GM19351 (cell line): ENCODE data around the gene CRY2.
"Not testable (repeated sequence)": the region's sequence is repeated elsewhere in the genome, so short reads cannot be mapped to it uniquely, and the experiment has no call there.

Experiments used
- ATAC-seq: cut with Tn5 transposase; IDR thresholded peaks from one replicate; pipeline ENCODE4 v1.9.1; 2021; ENCODE audit warnings: mild to moderate bottlenecking, moderate library complexity; ENCODE audit not compliant: unreplicated experiment

Gene CRY2

DNA sequence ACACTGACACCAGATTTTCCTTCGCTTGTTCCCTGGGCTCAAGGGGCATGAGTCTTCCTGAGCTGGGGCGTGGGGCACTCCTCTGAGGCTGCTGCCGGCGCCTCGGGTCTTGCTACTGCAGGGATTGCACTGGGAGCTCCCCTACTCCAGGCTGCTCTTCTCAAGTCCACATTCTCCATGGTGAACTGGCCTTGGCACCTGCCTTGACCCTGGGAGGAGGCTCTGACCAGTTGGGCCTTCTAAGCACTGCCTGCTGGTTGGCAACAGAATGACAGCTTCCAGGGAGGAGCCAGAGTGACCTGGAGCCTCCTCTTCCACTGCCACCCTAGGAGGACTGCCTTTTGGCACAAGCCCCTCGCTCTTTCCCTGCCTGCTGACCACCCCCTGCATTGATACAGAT, 50.3 kb downstream of the CRY2 start:
- ATAC-seq, result no peak

- ATAC-seq, result no peak
These were observed 51.8 kb downstream of the CRY2 start for GRCh38 chr11:45899086-45899447.

DNA sequence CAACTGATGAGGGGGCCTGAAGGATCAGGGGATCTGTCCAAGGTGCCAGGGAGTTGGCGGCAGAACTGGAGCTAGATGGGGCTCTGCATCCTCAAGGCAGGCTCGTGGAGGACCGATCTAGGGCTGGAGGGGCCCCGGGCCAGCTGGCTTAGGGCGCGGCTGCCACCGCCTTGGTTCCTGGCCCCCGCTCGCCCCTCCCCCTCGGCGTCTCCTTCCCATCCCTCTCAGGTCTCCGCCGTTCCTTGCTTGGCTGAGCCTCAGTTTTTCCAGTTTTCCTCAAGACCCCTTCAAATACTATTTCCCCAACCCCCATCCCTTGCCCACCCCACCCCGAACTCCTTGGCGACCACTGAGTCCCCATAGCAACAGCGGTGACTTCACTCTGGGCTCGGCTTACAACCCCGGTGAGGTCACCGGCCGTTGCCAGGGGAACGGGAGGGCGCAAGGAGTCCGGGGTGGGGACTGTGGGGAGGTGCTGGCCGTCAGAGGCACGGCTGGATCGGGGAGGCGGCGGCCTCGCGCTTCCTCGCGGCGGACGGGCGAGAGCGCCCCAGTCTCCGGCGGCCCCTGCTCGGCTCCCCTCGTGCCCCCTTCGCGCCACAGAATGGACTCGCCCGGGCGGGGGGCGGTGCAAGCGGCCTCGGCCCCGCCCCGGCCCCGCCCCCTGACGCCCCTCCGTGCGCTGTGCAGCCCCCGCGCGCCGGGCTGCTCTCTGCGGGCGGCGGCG, 52.3 kb downstream of the CRY2 start:
- ATAC-seq, result peak; percentile 77

- not testable (repeated sequence) for ATAC-seq
These were observed 53.0 kb downstream of the CRY2 start for GRCh38 chr11:45900175-45900800.

DNA sequence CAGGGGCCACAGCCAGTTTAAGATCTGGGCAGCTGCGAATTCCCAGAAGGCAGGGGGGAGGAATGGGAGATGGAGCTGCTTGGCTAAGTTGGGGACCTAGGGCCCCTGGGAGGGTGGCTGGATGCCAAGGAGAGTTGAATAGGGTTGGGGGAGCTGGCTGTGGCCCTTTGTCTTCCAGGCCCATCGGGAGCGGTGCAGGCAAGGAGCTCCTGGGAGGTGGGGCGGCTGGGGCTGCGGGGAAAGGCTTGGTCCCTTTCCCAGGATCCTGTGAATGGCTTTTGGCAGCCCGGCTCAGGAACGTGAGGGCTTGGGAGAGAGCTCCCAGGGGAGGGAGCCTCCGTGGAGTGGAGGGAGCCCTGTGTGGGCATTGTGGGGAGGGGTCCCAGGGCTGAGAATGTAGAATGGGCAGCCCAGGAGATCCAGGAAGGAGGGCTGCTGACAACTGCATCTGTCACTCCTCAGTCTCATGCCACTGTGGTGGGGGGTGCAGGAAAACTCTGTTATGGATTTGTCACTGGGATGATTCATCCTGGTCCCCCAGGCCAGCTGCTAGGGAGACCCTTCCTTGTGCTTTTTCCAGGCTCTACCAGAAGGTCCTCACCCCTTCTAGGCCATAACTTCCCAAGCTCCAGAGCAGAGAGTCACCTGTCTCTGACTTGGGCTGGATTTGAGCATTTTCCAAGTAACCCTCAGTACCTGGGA, 53.8 kb downstream of the CRY2 start:
- ATAC-seq, result no peak

DNA sequence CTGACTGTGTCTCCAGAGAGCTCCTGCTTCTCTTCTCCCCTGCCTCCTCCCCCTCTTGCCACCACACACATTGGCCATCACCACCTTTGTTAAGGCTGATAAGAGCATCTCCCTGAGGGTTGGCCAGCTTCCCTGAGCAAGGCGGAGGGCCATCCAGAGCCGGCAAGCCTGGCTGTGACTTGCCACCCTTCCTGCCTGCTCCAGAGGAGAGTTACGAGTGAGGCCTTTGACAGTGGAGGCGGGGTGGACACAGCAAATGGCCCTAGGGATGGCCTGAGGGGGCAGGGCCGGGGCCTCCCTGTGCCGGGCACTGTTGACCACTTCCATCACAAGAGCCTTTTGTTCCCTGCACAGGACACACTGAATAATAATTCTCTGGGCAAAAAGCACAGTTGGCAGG, 54.4 kb downstream of the CRY2 start:
- no peak for ATAC-seq

- no peak for ATAC-seq
These were observed 55.4 kb downstream of the CRY2 start for GRCh38 chr11:45902452-45903380.

DNA sequence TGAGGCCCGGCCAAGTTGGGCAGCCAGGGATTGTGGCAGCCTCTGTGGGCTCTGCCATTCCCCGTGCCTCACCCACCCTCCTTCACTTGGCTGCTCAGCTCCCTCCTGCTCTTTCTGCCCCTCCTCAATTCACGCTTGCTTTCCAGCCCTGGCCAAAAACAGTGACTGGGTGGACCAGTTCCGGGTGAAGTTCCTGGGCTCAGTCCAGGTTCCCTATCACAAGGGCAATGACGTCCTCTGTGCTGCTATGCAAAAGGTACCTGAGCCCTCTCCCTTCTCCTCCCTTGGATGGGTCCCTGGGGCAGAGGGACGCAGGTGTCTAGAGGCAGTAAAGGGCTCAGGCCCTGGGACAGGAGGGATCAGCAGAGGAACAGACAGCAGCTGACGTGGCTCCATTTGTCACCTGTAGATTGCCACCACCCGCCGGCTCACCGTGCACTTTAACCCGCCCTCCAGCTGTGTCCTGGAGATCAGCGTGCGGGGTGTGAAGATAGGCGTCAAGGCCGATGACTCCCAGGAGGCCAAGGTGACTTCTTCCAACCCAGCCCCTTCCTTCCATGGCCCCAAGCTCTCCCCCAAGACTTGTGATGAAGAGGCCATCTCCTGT, 57.1 kb downstream of the CRY2 start:
- ATAC-seq, result no peak

DNA sequence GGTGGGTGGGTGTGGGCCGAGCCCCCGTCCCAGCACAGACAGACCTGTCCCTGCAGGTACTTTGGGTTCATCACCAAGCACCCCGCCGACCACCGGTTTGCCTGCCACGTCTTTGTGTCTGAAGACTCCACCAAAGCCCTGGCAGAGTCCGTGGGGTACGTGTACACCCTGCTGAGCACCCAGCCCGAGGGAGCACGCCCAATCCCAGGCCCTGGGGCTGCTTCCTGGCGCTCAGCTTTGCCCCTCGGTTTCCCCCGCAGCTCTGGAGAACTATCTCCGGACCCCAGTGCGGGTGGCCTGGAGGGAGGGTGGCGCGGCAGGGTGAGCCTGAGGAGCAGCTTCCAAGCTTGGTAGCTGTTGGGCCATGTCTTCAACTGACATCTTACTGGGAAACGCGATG, 57.8 kb downstream of the CRY2 start:
- no peak for ATAC-seq

DNA sequence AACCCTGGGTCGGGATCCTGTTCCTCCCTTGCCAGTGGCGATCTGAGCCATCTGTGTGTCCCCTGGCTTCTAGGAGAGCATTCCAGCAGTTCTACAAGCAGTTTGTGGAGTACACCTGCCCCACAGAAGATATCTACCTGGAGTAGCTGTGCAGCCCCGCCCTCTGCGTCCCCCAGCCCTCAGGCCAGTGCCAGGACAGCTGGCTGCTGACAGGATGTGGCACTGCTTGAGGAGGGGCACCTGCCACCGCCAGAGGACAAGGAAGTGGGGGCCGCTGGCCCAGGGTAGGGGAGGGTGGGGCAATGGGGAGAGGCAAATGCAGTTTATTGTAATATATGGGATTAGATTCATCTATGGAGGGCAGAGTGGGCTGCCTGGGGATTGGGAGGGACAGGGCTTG, 58.3 kb downstream of the CRY2 start:
- not testable (repeated sequence) for ATAC-seq

- no peak for ATAC-seq
These were observed 58.9 kb downstream of the CRY2 start for GRCh38 chr11:45906096-45906682.

GRCh38 chr11:45906965-45907611, 59.8 kb downstream of the CRY2 start, which contains the start of gene FREY1:
Gene FREY1 (minus strand): TSS chr11:45907271. CDS start chr11:45907245, 26 bp downstream.
- no peak for ATAC-seq

- ATAC-seq, result no peak
These were observed 60.7 kb downstream of the CRY2 start for GRCh38 chr11:45907911-45908370.

- no peak for ATAC-seq
These were observed 62.6 kb downstream of the CRY2 start for GRCh38 chr11:45909594-45910475.

- no peak for ATAC-seq
These were observed 63.3 kb downstream of the CRY2 start for GRCh38 chr11:45910623-45911022.

DNA sequence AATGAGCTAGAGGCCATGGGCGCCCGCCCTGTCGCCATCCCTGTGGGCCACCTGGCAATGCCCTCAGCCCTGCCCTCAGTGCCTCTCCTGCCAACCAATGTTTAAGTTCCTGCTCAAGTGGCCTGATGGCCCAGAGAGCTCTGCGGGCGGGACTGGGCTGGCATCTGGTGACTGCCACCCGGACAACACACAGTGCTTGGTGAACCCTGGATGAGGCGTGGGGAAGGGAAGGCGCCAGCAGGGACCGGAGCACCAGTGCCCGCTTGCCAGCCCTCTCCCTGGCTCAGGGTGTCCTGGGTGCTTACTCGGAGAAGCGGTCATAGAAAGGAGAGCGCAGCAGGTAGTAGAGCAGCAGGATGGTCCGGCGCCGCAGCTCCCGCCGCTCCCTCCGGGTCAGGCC, 66.2 kb downstream of the CRY2 start:
- ATAC-seq, result no peak

- ATAC-seq, result no peak
These were observed 66.8 kb downstream of the CRY2 start for GRCh38 chr11:45913942-45914635.

DNA sequence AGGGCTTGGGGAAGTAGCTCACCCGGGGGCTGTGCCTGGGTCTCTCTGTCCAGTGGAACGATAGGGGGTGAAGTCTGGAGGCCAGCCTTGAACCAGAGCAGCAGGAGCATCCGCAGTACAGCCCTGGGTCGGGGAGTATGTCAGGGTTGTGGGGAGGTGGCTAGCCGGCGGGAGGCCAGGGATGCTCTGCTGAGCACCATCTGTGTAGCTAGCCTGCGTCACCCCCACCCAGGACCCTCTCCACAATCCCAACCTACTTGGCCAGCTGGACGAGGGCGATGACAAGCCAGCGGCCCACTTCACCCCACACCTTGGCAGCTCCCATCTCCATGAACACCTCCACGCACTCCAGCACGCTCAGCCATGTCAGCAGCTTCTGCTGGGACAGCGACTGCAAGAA, 68.2 kb downstream of the CRY2 start:
- no peak for ATAC-seq
